Testis (tissue), 2 donors: Measurements from ENCODE around the gene VWA8.

ENCODE experiments used
- CTCF ChIP-seq, 3 experiments: fragments of 450-650 bp in 2 of 3; fragments of 200-600 bp in 1 of 3; sonication (generic) in 1 of 3; IDR thresholded peaks; one replicate each; pipeline ENCODE4 v1.5.1; 2016 to 2019; ENCODE audit warnings: antibody characterized with exemption in 3 of 3, mild to moderate bottlenecking in 2 of 3, moderate library complexity in 1 of 3
- POLR2A ChIP-seq: fragments of 450-650 bp; IDR thresholded peaks from one replicate; pipeline ENCODE4 v1.6.1; 2017; ENCODE audit warnings: antibody characterized with exemption, mild to moderate bottlenecking, moderate library complexity

GRCh38 chr13:42002066-42002465, 41.2 kb upstream of the VWA8 start:
- no peak for TF ChIP-seq POLR2A
- no peak for TF ChIP-seq CTCF (IDR thresholded peaks at IDR 0.05)
